PC-9 (cell line): ENCODE data around the gene ZNF618.

ENCODE experiments used
- CTCF ChIP-seq: fragments of 200-600 bp; sonication (generic); conservative IDR thresholded peaks from 2 replicates; pipeline ENCODE4 v1.6.1; 2017; ENCODE audit warnings: mixed run types, antibody characterized with exemption, mild to moderate bottlenecking, moderate library complexity
- EZH2 ChIP-seq: fragments of 200-600 bp; sonication (generic); IDR thresholded peaks from 2 replicates; pipeline ENCODE4 v1.8.0; 2017; ENCODE audit warnings: antibody characterized with exemption, low read depth

- TF ChIP-seq EZH2 (no peak), CTCF (no peak)
Observed at GRCh38 chr9:113998114-113998513, 122.0 kb downstream of the ZNF618 start.
